Measurements from ENCODE around the gene ASAP3. TPM values are rescaled to one million over a fixed set of nuclear protein-coding genes. Genes with fewer than 3 reads are reported as not detected.
A peak's percentile ranks its signal among the peaks of the same experiment; 100 is the strongest.

Gene ASAP3
- total RNA-seq, 1 experiment from 2014 or later: 2.9 TPM

- no TSS peak for BruUV-seq (replicated peaks)
- intact Hi-C loops (cut with micrococcal nuclease; ENCODE audit: unreplicated experiment): no loop called here
- H3K27ac Mint-ChIP-seq (ENCODE audit: unreplicated experiment): no peak overlapping the region
Measured at GRCh38 chr1:23393706-23394105, 90.3 kb downstream of the ASAP3 start.

GRCh38 chr1:23392125-23392855, 91.7 kb downstream of the ASAP3 start:
- Mint-ChIP-seq H3K27ac (ENCODE audit: unreplicated experiment) (no peak overlapping the region), H3K4me3 (ENCODE audit: low read depth, unreplicated experiment) (no peak overlapping the region), H3K4me1 (ENCODE audit: low read depth, unreplicated experiment) (no peaks in the 10 kb centered on the region), H3K36me3 (ENCODE audit: insufficient read depth, unreplicated experiment) (no peaks in the 10 kb centered on the region), H3K27me3 (ENCODE audit: unreplicated experiment) (no peaks in the 10 kb centered on the region), H3K9me3 (ENCODE audit: low read depth, unreplicated experiment) (no peaks in the 10 kb centered on the region)
- intact Hi-C loops (cut with micrococcal nuclease; ENCODE audit: unreplicated experiment): no loop called here
- CTCF ChIA-PET: no interaction called here
- TF ChIP-seq CTCF (IDR thresholded peaks at IDR 0.05; ENCODE audit: unreplicated experiment): no peak
- no peak for DNase-seq
- no TSS peak for BruUV-seq (replicated peaks)

More at GRCh38 chr1:23393706-23394105, 90.3 kb downstream of the ASAP3 start:
- peak; percentile 6 for DNase-seq
- CTCF ChIA-PET: interaction anchor here (1.0 to 2.2 kb wide), 2 partner anchors 11 to 25 kb away, joined by 3 to 8 read pairs; no protein-coding TSS in a partner anchor
- H3K4me1 Mint-ChIP-seq (ENCODE audit: low read depth, unreplicated experiment): no peaks in the 10 kb centered on the region
- H3K4me3 Mint-ChIP-seq (ENCODE audit: low read depth, unreplicated experiment): no peak overlapping the region
- no peaks in the 10 kb centered on the region for H3K36me3 Mint-ChIP-seq (ENCODE audit: insufficient read depth, unreplicated experiment)
- TF ChIP-seq CTCF (IDR thresholded peaks at IDR 0.05; ENCODE audit: unreplicated experiment): no peak
- H3K27me3 Mint-ChIP-seq (ENCODE audit: unreplicated experiment): no peaks in the 10 kb centered on the region
- H3K9me3 Mint-ChIP-seq (ENCODE audit: low read depth, unreplicated experiment): no peaks in the 10 kb centered on the region

GRCh38 chr1:23389837-23390321, 94.1 kb downstream of the ASAP3 start:
- Mint-ChIP-seq H3K27me3 (ENCODE audit: unreplicated experiment) (no peaks in the 10 kb centered on the region), H3K4me1 (ENCODE audit: low read depth, unreplicated experiment) (peaks cover 2% of the 10 kb centered on the region), H3K4me3 (ENCODE audit: low read depth, unreplicated experiment) (no peak overlapping the region), H3K27ac (ENCODE audit: unreplicated experiment) (no peak overlapping the region), H3K36me3 (ENCODE audit: insufficient read depth, unreplicated experiment) (no peaks in the 10 kb centered on the region), H3K9me3 (ENCODE audit: low read depth, unreplicated experiment) (no peaks in the 10 kb centered on the region)
- CTCF ChIA-PET: no interaction called here
- no peak for TF ChIP-seq CTCF (IDR thresholded peaks at IDR 0.05; ENCODE audit: unreplicated experiment)
- no TSS peak for BruUV-seq (replicated peaks)
- intact Hi-C loops (cut with micrococcal nuclease; ENCODE audit: unreplicated experiment): no loop called here
- DNase-seq: no peak

- H3K9me3 Mint-ChIP-seq (ENCODE audit: low read depth, unreplicated experiment): no peaks in the 10 kb centered on the region
- CTCF ChIA-PET: no interaction called here
- TF ChIP-seq CTCF (IDR thresholded peaks at IDR 0.05; ENCODE audit: unreplicated experiment): no peak
- no peaks in the 10 kb centered on the region for H3K27me3 Mint-ChIP-seq (ENCODE audit: unreplicated experiment)
- no peak overlapping the region for H3K27ac Mint-ChIP-seq (ENCODE audit: unreplicated experiment)
- H3K4me3 Mint-ChIP-seq (ENCODE audit: low read depth, unreplicated experiment): no peak overlapping the region
- intact Hi-C loops (cut with micrococcal nuclease; ENCODE audit: unreplicated experiment): no loop called here
- peaks cover 10% of the 10 kb centered on the region for H3K4me1 Mint-ChIP-seq (ENCODE audit: low read depth, unreplicated experiment)
- no peaks in the 10 kb centered on the region for H3K36me3 Mint-ChIP-seq (ENCODE audit: insufficient read depth, unreplicated experiment)
- no peak for DNase-seq
- no TSS peak for BruUV-seq (replicated peaks)
Measured at GRCh38 chr1:23387494-23387893, 96.5 kb downstream of the ASAP3 start.
